GM12865 (cell line): ENCODE results near the gene PDIK1L.

Source experiments
- DNase-seq: peaks from one replicate; pipeline ENCODE4 v3.0.0; 2010; ENCODE audit warnings: low read depth
- H3K4me3 ChIP-seq: 2 replicates; pipeline ENCODE4 v1.5.1; 2011; ENCODE audit warnings: mild to moderate bottlenecking, low read depth, low read length, control low read depth
- TF ChIP-seq, protein P1 (sequence below): IDR thresholded peaks from 2 replicates; pipeline ENCODE4 v1.5.1; 2011; ENCODE audit warnings: low read length, control low read depth, low read depth, inconsistent platforms; ENCODE audit not compliant: insufficient read depth; ENCODE audit errors: missing control alignments

PDIK1L gene

DNA sequence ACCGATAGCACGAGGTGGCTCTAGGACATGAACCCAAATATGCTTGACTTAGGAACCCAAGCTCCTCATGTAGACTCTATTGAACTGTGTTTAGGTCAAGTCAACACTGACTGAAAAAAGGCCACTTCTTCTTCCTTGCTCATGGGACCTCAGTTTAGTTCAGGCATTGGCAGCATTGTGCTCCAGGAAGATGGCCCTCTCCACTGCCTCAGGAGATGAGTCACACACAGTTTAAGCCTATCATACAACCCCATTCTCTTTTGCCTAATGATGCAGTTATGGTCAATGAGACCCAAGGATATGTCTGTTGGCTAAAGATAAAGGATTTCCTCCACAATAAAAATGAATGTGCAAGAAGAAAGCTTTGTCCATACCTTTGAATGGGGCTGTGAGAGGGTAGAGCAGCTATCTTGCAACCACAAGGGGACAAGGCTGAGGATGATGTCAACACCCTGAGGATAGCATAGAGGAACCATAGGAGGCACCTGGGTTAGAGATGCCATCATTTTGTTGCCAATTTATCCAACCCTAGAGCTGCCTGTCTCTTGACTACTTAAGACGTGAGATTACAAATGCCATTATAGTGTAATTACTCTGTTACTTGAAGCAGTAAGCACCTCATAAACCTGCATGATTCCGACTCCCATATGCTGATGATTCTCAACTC, 41.2 kb upstream of the PDIK1L start:
- no peak overlapping the region for H3K4me3 ChIP-seq
- TF ChIP-seq, protein P1, sequence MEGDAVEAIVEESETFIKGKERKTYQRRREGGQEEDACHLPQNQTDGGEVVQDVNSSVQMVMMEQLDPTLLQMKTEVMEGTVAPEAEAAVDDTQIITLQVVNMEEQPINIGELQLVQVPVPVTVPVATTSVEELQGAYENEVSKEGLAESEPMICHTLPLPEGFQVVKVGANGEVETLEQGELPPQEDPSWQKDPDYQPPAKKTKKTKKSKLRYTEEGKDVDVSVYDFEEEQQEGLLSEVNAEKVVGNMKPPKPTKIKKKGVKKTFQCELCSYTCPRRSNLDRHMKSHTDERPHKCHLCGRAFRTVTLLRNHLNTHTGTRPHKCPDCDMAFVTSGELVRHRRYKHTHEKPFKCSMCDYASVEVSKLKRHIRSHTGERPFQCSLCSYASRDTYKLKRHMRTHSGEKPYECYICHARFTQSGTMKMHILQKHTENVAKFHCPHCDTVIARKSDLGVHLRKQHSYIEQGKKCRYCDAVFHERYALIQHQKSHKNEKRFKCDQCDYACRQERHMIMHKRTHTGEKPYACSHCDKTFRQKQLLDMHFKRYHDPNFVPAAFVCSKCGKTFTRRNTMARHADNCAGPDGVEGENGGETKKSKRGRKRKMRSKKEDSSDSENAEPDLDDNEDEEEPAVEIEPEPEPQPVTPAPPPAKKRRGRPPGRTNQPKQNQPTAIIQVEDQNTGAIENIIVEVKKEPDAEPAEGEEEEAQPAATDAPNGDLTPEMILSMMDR: no peak
- no peak for DNase-seq

DNA sequence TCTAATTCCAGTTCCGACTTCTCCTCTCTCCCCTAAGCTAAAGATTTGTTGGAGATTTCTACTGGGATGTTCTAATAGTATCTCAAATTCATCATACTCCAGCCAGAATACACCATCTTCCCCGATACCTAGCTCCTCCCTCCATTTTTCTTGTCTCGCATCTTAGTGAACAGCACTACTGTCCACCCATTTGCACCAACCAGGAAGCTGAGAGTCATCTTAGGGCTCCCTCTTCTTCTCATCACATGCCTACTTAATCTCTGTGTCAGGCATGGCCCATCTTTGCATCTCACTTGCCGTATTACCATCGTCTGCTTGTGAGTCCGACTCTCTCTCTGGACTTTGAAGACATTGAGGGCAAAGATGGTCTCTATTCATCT, 40.7 kb upstream of the PDIK1L start:
- TF ChIP-seq, protein P1: no peak
- no peak for DNase-seq
- H3K4me3 ChIP-seq: no peak overlapping the region

DNA sequence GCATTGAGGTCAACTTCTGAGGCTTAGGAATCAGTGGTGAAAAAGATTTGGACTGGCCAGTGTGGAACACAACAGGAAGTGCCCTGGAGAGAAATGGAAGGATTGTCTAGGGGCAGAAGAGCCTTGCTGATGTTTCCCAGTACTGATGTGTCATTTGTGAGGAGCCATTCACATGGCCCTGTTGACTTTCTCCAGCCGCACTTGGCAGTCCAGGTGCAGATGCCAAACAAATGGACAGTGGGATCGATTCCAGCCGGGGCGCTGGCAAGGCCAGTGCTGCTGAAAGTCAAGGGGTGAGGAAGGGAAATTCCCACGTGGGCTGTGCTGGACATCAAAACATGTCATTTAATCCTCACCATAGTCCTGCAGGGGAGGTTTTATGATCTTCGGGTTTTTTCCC, 39.3 kb upstream of the PDIK1L start:
- H3K4me3 ChIP-seq: no peak overlapping the region
- TF ChIP-seq, protein P1: no peak
- no peak for DNase-seq

DNA sequence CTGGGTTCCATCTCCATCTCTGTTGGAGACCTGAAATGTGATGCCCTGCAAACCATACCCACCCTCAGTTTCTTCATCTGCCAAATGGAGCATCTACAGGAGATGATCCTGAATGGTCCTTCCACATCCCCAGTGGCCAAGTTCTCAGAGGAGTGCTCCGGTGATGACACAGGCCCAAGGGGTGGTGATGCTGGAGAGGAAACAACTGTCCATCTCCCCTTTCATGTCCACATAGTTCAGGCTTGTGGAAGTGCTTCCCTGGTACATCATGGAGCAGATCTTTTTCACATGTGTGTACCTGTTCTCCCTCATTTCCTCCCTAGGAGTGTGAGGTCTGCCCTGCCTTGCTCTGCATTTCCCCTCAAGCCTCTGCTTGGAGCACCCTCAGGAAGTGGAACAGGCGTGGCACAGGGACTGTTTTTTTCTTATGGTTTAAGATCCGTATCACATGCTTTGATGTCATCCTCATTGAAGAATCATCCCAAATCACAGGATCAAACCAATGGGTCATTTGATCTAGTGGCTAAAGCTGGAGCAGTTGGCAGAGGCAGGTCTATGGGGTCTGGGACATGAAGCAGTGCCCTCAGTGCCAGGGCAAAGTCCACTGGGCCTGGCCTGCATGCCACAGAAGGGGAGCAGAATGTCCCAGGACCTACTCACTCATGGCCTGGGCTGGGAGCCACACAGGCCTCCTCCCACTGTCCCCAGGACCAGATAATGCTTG, 36.0 kb upstream of the PDIK1L start:
- no peak overlapping the region for H3K4me3 ChIP-seq
- TF ChIP-seq, protein P1: no peak
- DNase-seq: no peak

DNA sequence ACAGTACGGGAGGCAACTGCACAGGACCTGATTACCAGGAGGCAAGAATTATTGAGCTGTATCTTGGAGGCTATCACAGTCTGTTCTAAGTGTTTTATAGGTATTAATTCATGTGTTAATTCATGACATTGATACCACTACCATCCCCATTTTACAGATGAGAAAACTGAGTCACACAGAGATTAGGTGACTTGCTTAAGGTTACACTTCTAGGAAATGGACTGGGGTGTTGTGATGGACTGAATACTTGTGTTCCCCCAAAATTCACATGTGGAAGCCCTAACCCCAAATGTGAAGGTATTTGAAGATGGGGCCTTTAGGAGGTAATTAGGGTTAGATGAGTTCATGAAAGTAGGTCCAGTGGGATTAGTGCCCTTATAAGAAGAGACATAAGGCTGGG, 34.1 kb upstream of the PDIK1L start:
- DNase-seq: no peak
- no peak overlapping the region for H3K4me3 ChIP-seq
- TF ChIP-seq, protein P1: no peak

- H3K4me3 ChIP-seq: no peak overlapping the region
- no peak for DNase-seq
- TF ChIP-seq, protein P1: no peak
These were observed 33.1 kb upstream of the PDIK1L start for GRCh38 chr1:26078286-26079177.
